Measurements from ENCODE around the gene KCNAB1. TPM values are rescaled to one million over a fixed set of nuclear protein-coding genes. Genes with fewer than 3 reads are reported as not detected.

The KCNAB1 gene
- total RNA-seq, 1 donor from 2014 or later: 0.79 TPM

- Mint-ChIP-seq H3K36me3 (ENCODE audit: low read depth) (no peaks in the 10 kb centered on the region), H3K27me3 (ENCODE audit: low read depth) (no peaks in the 10 kb centered on the region), H3K4me3 (no peak overlapping the region), H3K9me3 (no peaks in the 10 kb centered on the region), H3K27ac (ENCODE audit: unreplicated experiment) (no peak overlapping the region), H3K4me1 (peaks cover 15% of the 10 kb centered on the region)
- DNase-seq (ENCODE audit: low read depth, low spot score): no peak
- TF ChIP-seq CTCF (conservative IDR thresholded peaks at IDR 0.05): no peak
Measured at GRCh38 chr3:156576051-156576450, 455.7 kb downstream of the KCNAB1 start.

- no peak overlapping the region for H3K4me3 Mint-ChIP-seq
- no peak for TF ChIP-seq CTCF (conservative IDR thresholded peaks at IDR 0.05)
- H3K36me3 Mint-ChIP-seq (ENCODE audit: low read depth): no peaks in the 10 kb centered on the region
- peaks cover 15% of the 10 kb centered on the region for H3K4me1 Mint-ChIP-seq
- H3K27me3 Mint-ChIP-seq (ENCODE audit: low read depth): no peaks in the 10 kb centered on the region
- H3K9me3 Mint-ChIP-seq: no peaks in the 10 kb centered on the region
- DNase-seq (ENCODE audit: low read depth, low spot score): no peak
- no peak overlapping the region for H3K27ac Mint-ChIP-seq (ENCODE audit: unreplicated experiment)
Measured at GRCh38 chr3:156576651-156577348, 456.4 kb downstream of the KCNAB1 start.

- H3K27me3 Mint-ChIP-seq (ENCODE audit: low read depth): no peaks in the 10 kb centered on the region
Measured at GRCh38 chr3:156577736-156578135, 457.4 kb downstream of the KCNAB1 start.

GRCh38 chr3:156579427-156579851, 459.1 kb downstream of the KCNAB1 start:
- Mint-ChIP-seq H3K9me3 (no peaks in the 10 kb centered on the region), H3K27me3 (ENCODE audit: low read depth) (no peaks in the 10 kb centered on the region), H3K4me3 (no peak overlapping the region), H3K36me3 (ENCODE audit: low read depth) (no peaks in the 10 kb centered on the region), H3K4me1 (peaks cover 23% of the 10 kb centered on the region), H3K27ac (ENCODE audit: unreplicated experiment) (no peak overlapping the region)
- no peak for TF ChIP-seq CTCF (conservative IDR thresholded peaks at IDR 0.05)
- no peak for DNase-seq (ENCODE audit: low read depth, low spot score)

More at GRCh38 chr3:156577736-156578135, 457.4 kb downstream of the KCNAB1 start:
- DNase-seq (ENCODE audit: low read depth, low spot score): no peak
- TF ChIP-seq CTCF (conservative IDR thresholded peaks at IDR 0.05): no peak
- H3K4me1 Mint-ChIP-seq: peaks cover 15% of the 10 kb centered on the region
- H3K9me3 Mint-ChIP-seq: no peaks in the 10 kb centered on the region
- H3K36me3 Mint-ChIP-seq (ENCODE audit: low read depth): no peaks in the 10 kb centered on the region
- H3K4me3 Mint-ChIP-seq: no peak overlapping the region
- no peak overlapping the region for H3K27ac Mint-ChIP-seq (ENCODE audit: unreplicated experiment)

- peaks cover 19% of the 10 kb centered on the region for H3K4me1 Mint-ChIP-seq
- no peak for DNase-seq (ENCODE audit: low read depth, low spot score)
- no peaks in the 10 kb centered on the region for H3K36me3 Mint-ChIP-seq (ENCODE audit: low read depth)
- TF ChIP-seq CTCF (conservative IDR thresholded peaks at IDR 0.05): no peak
- H3K27ac Mint-ChIP-seq (ENCODE audit: unreplicated experiment): no peak overlapping the region
- no peak overlapping the region for H3K4me3 Mint-ChIP-seq
- H3K9me3 Mint-ChIP-seq: no peaks in the 10 kb centered on the region
- H3K27me3 Mint-ChIP-seq (ENCODE audit: low read depth): no peaks in the 10 kb centered on the region
Measured at GRCh38 chr3:156581033-156581432, 460.7 kb downstream of the KCNAB1 start.

All from neural crest cell (in vitro differentiated cells).